Activated naive CD4-positive, alpha-beta T cell treated with Interleukin-2 at 50 U/mL for 16 hours (primary cell): ENCODE measurements around the gene PCDHGB6.
A peak's percentile ranks its signal among the peaks of the same experiment; 100 is the strongest.
"Not testable (repeated sequence)": the region's sequence is repeated elsewhere in the genome, so short reads cannot be mapped to it uniquely, and the experiment has no call there.

ENCODE experiments used
- DNase-seq: peaks from one replicate; pipeline ENCODE4 v3.0.0-alpha.2; 2020

Gene PCDHGB6

GRCh38 chr5:141407790-141408505 lies at the start of gene PCDHGB6:
TSS of gene PCDHGB6 (plus strand) at chr5:141408021. CDS start at chr5:141408203, 182 bp downstream.
- peak; percentile 31 for DNase-seq

DNA sequence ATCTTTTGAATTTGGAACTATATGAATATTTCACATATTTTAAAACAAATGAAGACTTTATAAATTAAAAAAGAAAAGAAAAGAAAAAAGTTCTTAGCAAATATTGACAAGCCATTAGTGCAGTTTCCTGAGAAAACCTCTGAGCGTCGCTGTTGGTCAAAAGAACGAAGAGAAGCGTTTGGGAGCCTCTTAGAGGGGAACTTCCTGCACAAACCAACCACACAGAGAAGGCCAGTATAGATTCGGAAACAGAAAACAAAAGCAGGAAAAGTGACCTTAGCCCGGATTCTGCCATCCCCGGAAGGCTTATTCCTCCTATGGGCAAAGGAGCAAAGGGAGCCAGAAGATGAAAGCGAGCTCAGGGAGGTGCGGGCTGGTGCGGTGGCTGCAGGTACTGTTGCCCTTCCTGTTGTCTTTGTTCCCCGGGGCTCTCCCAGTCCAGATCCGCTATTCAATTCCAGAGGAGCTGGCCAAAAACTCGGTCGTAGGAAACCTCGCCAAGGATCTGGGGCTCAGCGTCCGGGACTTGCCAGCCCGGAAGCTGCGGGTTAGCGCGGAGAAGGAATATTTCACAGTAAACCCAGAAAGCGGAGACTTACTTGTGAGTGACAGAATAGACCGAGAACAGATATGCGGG lies 47.9 kb upstream of the PCDHGB6 start, which contains the start of gene PCDHGB2:
PCDHGB2 (plus strand) TSS at position 205 of the 637 bp plus-strand sequence; CDS start at position 347, 142 bp downstream.
- DNase-seq, result no peak

DNA sequence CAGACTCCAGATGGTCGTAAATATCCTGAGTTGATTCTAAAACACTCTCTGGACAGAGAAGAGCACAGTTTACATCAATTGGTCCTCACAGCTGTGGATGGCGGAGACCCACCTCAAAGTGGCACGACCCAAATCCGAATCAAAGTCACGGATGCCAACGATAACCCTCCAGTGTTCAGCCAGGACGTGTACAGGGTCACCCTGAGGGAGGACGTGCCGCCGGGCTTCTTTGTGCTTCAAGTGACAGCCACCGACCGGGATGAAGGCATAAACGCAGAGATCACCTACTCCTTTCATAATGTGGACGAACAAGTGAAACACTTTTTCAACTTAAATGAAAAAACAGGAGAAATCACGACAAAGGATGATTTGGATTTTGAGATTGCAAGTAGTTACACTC lies 47.1 kb upstream of the PCDHGB6 start:
- DNase-seq, result no peak

- DNase-seq, result no peak
These were observed 45.1 kb upstream of the PCDHGB6 start for GRCh38 chr5:141362719-141363118.

- no peak for DNase-seq
These were observed 43.7 kb upstream of the PCDHGB6 start, which contains the start of gene PCDHGA5 for GRCh38 chr5:141363952-141364660. TSS of gene PCDHGA5 (plus strand) at chr5:141364162. CDS start at chr5:141364331, 169 bp downstream.

DNA sequence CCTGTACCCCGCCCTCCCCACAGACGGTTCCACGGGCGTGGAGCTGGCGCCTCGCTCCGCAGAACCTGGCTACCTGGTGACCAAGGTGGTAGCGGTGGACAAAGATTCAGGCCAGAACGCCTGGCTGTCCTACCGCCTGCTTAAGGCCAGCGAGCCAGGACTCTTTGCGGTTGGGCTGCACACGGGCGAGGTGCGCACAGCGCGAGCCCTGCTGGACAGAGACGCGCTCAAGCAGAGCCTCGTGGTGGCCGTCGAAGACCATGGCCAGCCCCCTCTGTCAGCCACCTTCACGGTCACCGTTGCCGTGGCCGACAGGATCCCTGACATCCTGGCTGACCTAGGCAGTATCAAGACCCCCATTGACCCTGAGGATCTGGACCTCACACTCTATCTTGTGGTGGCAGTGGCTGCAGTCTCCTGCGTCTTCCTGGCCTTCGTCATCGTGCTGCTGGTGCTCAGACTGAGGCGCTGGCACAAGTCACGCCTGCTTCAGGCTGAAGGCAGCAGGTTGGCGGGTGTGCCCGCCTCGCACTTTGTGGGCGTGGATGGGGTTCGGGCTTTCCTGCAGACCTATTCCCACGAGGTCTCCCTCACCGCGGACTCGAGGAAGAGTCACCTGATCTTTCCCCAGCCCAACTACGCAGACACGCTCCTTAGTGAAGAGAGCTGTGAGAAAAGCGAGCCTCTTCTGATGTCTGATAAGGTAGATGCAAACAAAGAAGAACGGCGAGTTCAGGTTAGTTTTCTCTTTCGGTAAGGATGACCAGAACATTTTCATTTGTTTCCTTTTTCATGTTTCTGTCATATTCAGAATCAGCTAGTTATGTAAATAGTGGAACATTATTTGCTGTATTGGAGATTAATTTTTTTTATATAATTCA lies 41.6 kb upstream of the PCDHGB6 start:
- no peak for DNase-seq

GRCh38 chr5:141369994-141370848 lies 37.6 kb upstream of the PCDHGB6 start, which contains the start of gene PCDHGB3:
TSS of gene PCDHGB3 (plus strand) at chr5:141370242. CDS start at chr5:141370395, 153 bp downstream.
- peak; percentile 36 for DNase-seq

- no peak for DNase-seq
These were observed 36.0 kb upstream of the PCDHGB6 start for GRCh38 chr5:141371572-141372475.

GRCh38 chr5:141373673-141374317 lies 34.0 kb upstream of the PCDHGB6 start, which contains the start of gene PCDHGA6:
TSS of gene PCDHGA6 (plus strand) at chr5:141373891. CDS start at chr5:141374084, 193 bp downstream.
- no peak for DNase-seq

GRCh38 chr5:141374627-141375026 lies 33.2 kb upstream of the PCDHGB6 start:
- no peak for DNase-seq

- DNase-seq, result not testable (repeated sequence)
These were observed 32.2 kb upstream of the PCDHGB6 start for GRCh38 chr5:141375444-141376155.

GRCh38 chr5:141382469-141383294 lies 25.1 kb upstream of the PCDHGB6 start, which contains the start of gene PCDHGA7:
TSS of gene PCDHGA7 (plus strand) at chr5:141382742. CDS start at chr5:141382900, 158 bp downstream.
- no peak for DNase-seq

DNA sequence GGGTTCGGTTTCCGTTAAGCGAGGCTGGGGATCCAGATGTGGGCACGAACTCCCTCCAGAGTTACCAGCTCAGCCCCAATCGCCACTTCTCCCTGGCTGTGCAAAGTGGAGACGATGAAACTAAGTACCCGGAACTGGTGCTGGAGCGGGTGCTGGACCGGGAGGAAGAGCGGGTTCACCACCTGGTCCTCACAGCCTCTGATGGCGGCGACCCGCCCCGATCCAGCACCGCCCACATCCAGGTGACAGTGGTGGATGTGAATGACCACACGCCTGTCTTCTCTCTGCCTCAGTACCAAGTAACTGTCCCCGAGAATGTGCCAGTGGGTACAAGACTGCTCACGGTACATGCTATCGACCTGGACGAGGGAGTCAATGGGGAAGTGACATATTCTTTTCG lies 24.5 kb upstream of the PCDHGB6 start:
- DNase-seq, result no peak

GRCh38 chr5:141384471-141385267 lies 23.2 kb upstream of the PCDHGB6 start:
- DNase-seq, result no peak

GRCh38 chr5:141387557-141388311 lies 20.1 kb upstream of the PCDHGB6 start, which contains the start of gene PCDHGB4:
TSS of gene PCDHGB4 (plus strand) at chr5:141387698. CDS start at chr5:141387885, 187 bp downstream.
- peak; percentile 18 for DNase-seq

- DNase-seq, result no peak
These were observed 19.2 kb upstream of the PCDHGB6 start for GRCh38 chr5:141388661-141389060.
